IPS-18c (cell line): Measurements from ENCODE around the gene VANGL2.

Experiments used
- H3K4me3 ChIP-seq: 2 replicates; pipeline ENCODE4 v1.7.0; 2013; ENCODE audit warnings: low read depth, mild to moderate bottlenecking, low read length, moderate library complexity; ENCODE audit not compliant: insufficient read depth
- H3K9me3 ChIP-seq: one replicate; pipeline ENCODE4 v1.6.1; 2013; ENCODE audit warnings: mild to moderate bottlenecking, low read length, moderate library complexity; ENCODE audit not compliant: control insufficient read depth, insufficient read depth

Gene VANGL2

GRCh38 chr1:160460683-160461287 is 60.4 kb downstream of the VANGL2 start:
- Histone ChIP-seq H3K9me3 (no peaks in the 10 kb centered on the region), H3K4me3 (no peak overlapping the region)

GRCh38 chr1:160465123-160465522 is 64.8 kb downstream of the VANGL2 start:
- Histone ChIP-seq H3K4me3 (no peak overlapping the region), H3K9me3 (no peaks in the 10 kb centered on the region)

GRCh38 chr1:160466961-160467360 is 66.6 kb downstream of the VANGL2 start:
- Histone ChIP-seq H3K9me3 (no peaks in the 10 kb centered on the region), H3K4me3 (no peak overlapping the region)

- no peaks in the 10 kb centered on the region for H3K9me3 ChIP-seq
- H3K4me3 ChIP-seq: no peak overlapping the region
Observed at GRCh38 chr1:160467576-160467975, 67.2 kb downstream of the VANGL2 start.

GRCh38 chr1:160471253-160471652 is 70.9 kb downstream of the VANGL2 start:
- no peaks in the 10 kb centered on the region for H3K9me3 ChIP-seq

GRCh38 chr1:160472112-160472511 is 71.7 kb downstream of the VANGL2 start:
- no peaks in the 10 kb centered on the region for H3K9me3 ChIP-seq
- H3K4me3 ChIP-seq: no peak overlapping the region

More at GRCh38 chr1:160471253-160471652, 70.9 kb downstream of the VANGL2 start:
- no peak overlapping the region for H3K4me3 ChIP-seq

GRCh38 chr1:160474392-160475242 is 74.3 kb downstream of the VANGL2 start:
- H3K9me3 ChIP-seq: no peaks in the 10 kb centered on the region
- H3K4me3 ChIP-seq: no peak overlapping the region
